ENCODE measurements around the gene TEC. TPM values are rescaled to one million over a fixed set of nuclear protein-coding genes. Genes with fewer than 3 reads are reported as not detected.
"Not testable (repeated sequence)": the region's sequence is repeated elsewhere in the genome, so short reads cannot be mapped to it uniquely, and the experiment has no call there.

The TEC gene
- total RNA-seq, 2 experiments from 2014 or later: 2.1 to 11.5 TPM

GRCh38 chr4:48297256-48297846 is 27.7 kb upstream of the TEC start:
- intact Hi-C loops (cut with micrococcal nuclease; ENCODE audit: unreplicated experiment): no loop called here
- no peaks in the 10 kb centered on the region for H3K9me2 ChIP-seq (ENCODE audit: insufficient read depth, low read length)
- no peaks in the 10 kb centered on the region for H3K9me3 ChIP-seq (ENCODE audit: low read length)
- no peak overlapping the region for H3K4me3 ChIP-seq (ENCODE audit: low read depth, low read length, poor library complexity, severe bottlenecking)
- no peak overlapping the region for H3K27ac ChIP-seq (ENCODE audit: low read depth, low read length, poor library complexity, severe bottlenecking)
- no peak for TF ChIP-seq EZH2phosphoT487 (IDR thresholded peaks at IDR 0.05; ENCODE audit: borderline replicate concordance, low read depth, low read length)
- TF ChIP-seq CTCF (conservative IDR thresholded peaks at IDR 0.05; ENCODE audit: low read length): no peak
- ChIA-PET CTCF (ENCODE audit: unreplicated experiment) (no interaction called here), POLR2A (no interaction called here)
- no TSS peak for BruUV-seq (replicated peaks)
- H3K36me3 ChIP-seq (ENCODE audit: insufficient read depth, low read length): no peaks in the 10 kb centered on the region
- no peak for DNase-seq (ENCODE audit: low spot score)
- no peaks in the 10 kb centered on the region for H3K4me1 ChIP-seq (ENCODE audit: insufficient read depth, low read length, poor library complexity, severe bottlenecking)
- H3K79me2 ChIP-seq (ENCODE audit: insufficient read depth, low read depth, low read length): no peaks in the 10 kb centered on the region
- H3K4me2 ChIP-seq (ENCODE audit: low read length): no peak overlapping the region
- H4K20me1 ChIP-seq (ENCODE audit: insufficient read depth, low read length): no peaks in the 10 kb centered on the region
- no peak overlapping the region for H2AFZ ChIP-seq (ENCODE audit: low read length)

GRCh38 chr4:48296365-48296764 is 26.7 kb upstream of the TEC start:
- TF ChIP-seq EZH2phosphoT487 (IDR thresholded peaks at IDR 0.05; ENCODE audit: borderline replicate concordance, low read depth, low read length): no peak
- TF ChIP-seq CTCF (conservative IDR thresholded peaks at IDR 0.05; ENCODE audit: low read length): no peak
- POLR2A ChIA-PET: interaction anchor here (1.1 kb wide), 1 partner anchor 172 kb away, joined by 3 read pairs; no protein-coding TSS in a partner anchor
- TSS peak; percentile 36 for BruUV-seq (replicated peaks)
- DNase-seq (ENCODE audit: low spot score): no peak
- Histone ChIP-seq H3K9me3 (ENCODE audit: low read length) (no peaks in the 10 kb centered on the region), H2AFZ (ENCODE audit: low read length) (no peak overlapping the region), H3K27ac (ENCODE audit: low read depth, low read length, poor library complexity, severe bottlenecking) (no peak overlapping the region), H3K36me3 (ENCODE audit: insufficient read depth, low read length) (no peaks in the 10 kb centered on the region), H3K79me2 (ENCODE audit: insufficient read depth, low read depth, low read length) (no peaks in the 10 kb centered on the region), H4K20me1 (ENCODE audit: insufficient read depth, low read length) (no peaks in the 10 kb centered on the region), H3K4me1 (ENCODE audit: insufficient read depth, low read length, poor library complexity, severe bottlenecking) (no peaks in the 10 kb centered on the region), H3K9me2 (ENCODE audit: insufficient read depth, low read length) (no peaks in the 10 kb centered on the region), H3K4me2 (ENCODE audit: low read length) (no peak overlapping the region), H3K4me3 (ENCODE audit: low read depth, low read length, poor library complexity, severe bottlenecking) (no peak overlapping the region)
- CTCF ChIA-PET (ENCODE audit: unreplicated experiment): interaction anchor here (1.4 kb wide), 1 partner anchor 187 kb away, joined by 3 read pairs; no protein-coding TSS in a partner anchor
- intact Hi-C loops (cut with micrococcal nuclease; ENCODE audit: unreplicated experiment): no loop called here

- Histone ChIP-seq H2AFZ (ENCODE audit: low read length) (no peak overlapping the region), H3K4me2 (ENCODE audit: low read length) (no peak overlapping the region), H3K79me2 (ENCODE audit: insufficient read depth, low read depth, low read length) (no peaks in the 10 kb centered on the region), H3K4me1 (ENCODE audit: insufficient read depth, low read length, poor library complexity, severe bottlenecking) (no peaks in the 10 kb centered on the region), H3K36me3 (ENCODE audit: insufficient read depth, low read length) (no peaks in the 10 kb centered on the region), H3K27ac (ENCODE audit: low read depth, low read length, poor library complexity, severe bottlenecking) (no peak overlapping the region), H3K9me3 (ENCODE audit: low read length) (no peaks in the 10 kb centered on the region), H4K20me1 (ENCODE audit: insufficient read depth, low read length) (no peaks in the 10 kb centered on the region), H3K4me3 (ENCODE audit: low read depth, low read length, poor library complexity, severe bottlenecking) (no peak overlapping the region), H3K9me2 (ENCODE audit: insufficient read depth, low read length) (no peaks in the 10 kb centered on the region)
- no TSS peak for BruUV-seq (replicated peaks)
- ChIA-PET CTCF (ENCODE audit: unreplicated experiment) (interaction anchor here (0.8 kb wide), 1 partner anchor 165 kb away, joined by 3 read pairs; no protein-coding TSS in a partner anchor), POLR2A (interaction anchor here (0.7 to 1.1 kb wide), 3 partner anchors 15 to 890 kb away, joined by 3 read pairs; no protein-coding TSS in a partner anchor)
- intact Hi-C loops (cut with micrococcal nuclease; ENCODE audit: unreplicated experiment): no loop called here
- no peak for TF ChIP-seq EZH2phosphoT487 (IDR thresholded peaks at IDR 0.05; ENCODE audit: borderline replicate concordance, low read depth, low read length)
- TF ChIP-seq CTCF (conservative IDR thresholded peaks at IDR 0.05; ENCODE audit: low read length): no peak
- no peak for DNase-seq (ENCODE audit: low spot score)
These were observed 25.5 kb upstream of the TEC start for GRCh38 chr4:48295116-48295515.

- H3K27ac ChIP-seq (ENCODE audit: low read depth, low read length, poor library complexity, severe bottlenecking); intact Hi-C loops (cut with micrococcal nuclease; ENCODE audit: unreplicated experiment): not testable (repeated sequence)
These were observed 22.7 kb upstream of the TEC start for GRCh38 chr4:48292218-48292790.

More at GRCh38 chr4:48292218-48292790, 22.7 kb upstream of the TEC start:
- H3K36me3 ChIP-seq (ENCODE audit: insufficient read depth, low read length); CTCF ChIA-PET (ENCODE audit: unreplicated experiment); H3K9me2 ChIP-seq (ENCODE audit: insufficient read depth, low read length); H3K9me3 ChIP-seq (ENCODE audit: low read length); H3K4me3 ChIP-seq (ENCODE audit: low read depth, low read length, poor library complexity, severe bottlenecking); H3K79me2 ChIP-seq (ENCODE audit: insufficient read depth, low read depth, low read length); POLR2A ChIA-PET; H3K4me1 ChIP-seq (ENCODE audit: insufficient read depth, low read length, poor library complexity, severe bottlenecking); BruUV-seq (replicated peaks); DNase-seq (ENCODE audit: low spot score); H2AFZ ChIP-seq (ENCODE audit: low read length); H3K4me2 ChIP-seq (ENCODE audit: low read length); H4K20me1 ChIP-seq (ENCODE audit: insufficient read depth, low read length): not testable (repeated sequence)
